Raji (cell line): Measurements from ENCODE around the gene METRNL.

Experiments used
- POLR2A ChIP-seq: IDR thresholded peaks from 2 replicates; pipeline ENCODE4 v1.6.1; 2011; ENCODE audit warnings: low read depth, low read length, control low read depth; ENCODE audit not compliant: insufficient read depth

The METRNL gene

DNA sequence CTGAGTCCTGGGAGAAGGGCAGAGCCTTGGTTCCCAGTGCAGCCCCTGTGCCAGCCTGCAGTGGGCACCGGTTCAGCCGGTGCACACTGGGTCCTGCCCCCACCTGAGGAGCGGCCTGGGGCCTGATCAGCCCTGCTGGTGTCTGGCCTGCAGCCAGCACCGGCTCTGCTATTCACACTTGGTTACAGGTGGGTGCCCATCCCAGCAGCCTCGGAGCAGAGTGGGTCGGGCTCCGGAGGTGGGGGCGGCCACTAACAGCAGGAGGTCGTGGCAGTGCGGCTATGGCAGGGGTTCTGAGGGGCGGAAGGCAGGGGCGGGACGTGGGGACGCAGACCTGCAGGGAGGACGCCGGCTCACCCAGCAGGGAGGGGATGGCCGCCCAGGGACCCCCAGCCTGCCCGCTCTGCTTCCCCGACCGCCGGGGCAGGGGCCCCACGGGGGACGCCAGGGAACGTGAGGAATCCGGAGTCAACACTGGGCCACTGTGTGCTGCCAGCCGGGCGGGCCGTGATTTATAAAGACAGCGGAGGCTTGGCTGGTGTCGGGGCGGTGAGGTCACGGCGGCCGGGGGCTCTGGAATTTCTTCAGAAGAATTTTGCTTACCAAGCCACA lies 20.3 kb downstream of the METRNL start:
- no peak for TF ChIP-seq POLR2A

DNA sequence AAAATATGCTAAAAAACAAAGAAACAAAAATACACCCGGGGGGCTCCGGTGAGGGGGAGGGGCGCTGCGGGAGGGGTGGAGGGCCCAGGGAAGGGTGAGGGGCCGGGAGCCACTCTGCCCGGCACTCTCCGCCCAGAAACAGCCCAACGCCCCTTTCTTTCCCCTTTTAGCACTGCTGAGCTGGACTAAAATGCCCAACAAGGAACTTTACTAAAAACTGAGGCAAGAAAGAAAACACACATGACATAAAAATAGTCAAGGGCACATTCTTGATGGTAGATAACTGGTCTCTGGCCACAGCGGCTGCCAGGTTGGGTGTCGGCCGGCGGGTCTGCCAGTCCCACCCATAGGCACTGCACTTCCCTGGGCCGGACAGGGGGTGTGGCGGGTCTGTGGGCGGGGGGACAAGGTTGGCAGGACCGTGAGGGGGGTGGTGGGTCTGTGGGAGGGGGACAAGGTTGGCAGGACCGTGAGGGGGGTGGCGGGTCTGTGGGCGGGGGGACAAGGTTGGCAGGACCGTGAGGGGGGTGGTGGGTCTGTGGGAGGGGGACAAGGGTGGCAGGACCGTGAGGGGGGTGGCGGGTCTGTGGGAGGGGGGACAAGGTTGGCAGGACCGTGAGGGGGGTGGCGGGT lies 20.9 kb downstream of the METRNL start:
- TF ChIP-seq POLR2A = no peak

DNA sequence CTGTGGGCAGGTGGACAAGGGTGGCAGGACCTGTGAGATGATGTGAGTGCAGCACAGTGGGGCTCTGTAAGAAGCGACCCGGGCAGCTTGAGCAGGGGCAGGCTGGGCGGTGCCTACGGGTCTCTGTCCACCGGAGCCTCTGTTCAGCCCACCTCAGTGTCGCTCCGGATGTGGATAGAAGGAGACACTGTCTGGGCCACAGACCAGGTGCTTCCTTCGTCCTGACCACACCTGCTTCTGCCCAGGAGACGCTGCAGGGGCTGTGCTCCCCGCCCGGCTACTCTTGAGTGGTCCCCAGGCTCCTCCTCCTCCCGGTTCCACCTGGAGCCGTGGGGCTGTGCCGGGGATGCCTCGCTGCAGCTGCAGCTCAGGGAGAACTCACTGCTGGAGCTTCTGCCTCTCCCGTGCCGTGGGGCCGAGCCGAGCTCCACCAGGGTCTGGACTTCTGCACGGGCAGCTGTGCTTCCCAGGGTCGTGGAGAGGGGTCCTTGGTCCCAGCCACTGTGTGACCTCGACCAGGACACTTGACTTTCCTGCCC lies 21.5 kb downstream of the METRNL start:
- no peak for TF ChIP-seq POLR2A

DNA sequence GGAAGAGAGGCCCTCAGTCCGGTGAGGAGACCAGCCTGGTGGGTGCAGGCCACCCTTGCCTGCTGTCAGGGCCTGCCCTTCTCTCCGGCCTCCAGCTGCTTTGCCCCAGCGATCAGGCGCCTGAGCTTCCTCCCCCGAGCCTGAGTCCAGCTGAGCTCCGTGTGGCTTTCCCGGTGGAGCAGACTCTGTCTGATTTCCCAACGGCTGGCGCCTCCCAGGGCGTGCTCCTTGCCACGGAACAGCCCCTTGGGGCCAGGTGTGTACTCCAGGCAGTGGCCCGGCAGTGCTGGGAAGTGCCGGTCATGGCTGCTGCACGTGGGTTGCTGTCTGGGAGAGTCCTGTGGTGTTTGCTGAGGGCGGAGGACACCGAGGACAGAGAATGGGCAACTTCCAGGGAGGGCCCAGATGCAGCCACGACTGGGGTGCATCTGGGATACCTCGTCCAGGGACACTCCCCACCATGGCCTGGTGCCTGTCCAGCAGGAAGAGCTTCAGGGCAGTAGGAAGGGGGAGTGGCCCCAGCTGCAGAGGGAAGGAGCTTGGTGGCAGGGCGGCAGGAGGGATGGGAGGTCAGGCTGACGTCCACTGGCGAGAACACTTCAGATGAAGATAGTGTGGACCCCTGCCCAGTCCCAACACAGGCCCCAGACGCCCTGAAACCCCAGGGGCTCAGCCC lies 22.5 kb downstream of the METRNL start:
- TF ChIP-seq POLR2A = no peak

DNA sequence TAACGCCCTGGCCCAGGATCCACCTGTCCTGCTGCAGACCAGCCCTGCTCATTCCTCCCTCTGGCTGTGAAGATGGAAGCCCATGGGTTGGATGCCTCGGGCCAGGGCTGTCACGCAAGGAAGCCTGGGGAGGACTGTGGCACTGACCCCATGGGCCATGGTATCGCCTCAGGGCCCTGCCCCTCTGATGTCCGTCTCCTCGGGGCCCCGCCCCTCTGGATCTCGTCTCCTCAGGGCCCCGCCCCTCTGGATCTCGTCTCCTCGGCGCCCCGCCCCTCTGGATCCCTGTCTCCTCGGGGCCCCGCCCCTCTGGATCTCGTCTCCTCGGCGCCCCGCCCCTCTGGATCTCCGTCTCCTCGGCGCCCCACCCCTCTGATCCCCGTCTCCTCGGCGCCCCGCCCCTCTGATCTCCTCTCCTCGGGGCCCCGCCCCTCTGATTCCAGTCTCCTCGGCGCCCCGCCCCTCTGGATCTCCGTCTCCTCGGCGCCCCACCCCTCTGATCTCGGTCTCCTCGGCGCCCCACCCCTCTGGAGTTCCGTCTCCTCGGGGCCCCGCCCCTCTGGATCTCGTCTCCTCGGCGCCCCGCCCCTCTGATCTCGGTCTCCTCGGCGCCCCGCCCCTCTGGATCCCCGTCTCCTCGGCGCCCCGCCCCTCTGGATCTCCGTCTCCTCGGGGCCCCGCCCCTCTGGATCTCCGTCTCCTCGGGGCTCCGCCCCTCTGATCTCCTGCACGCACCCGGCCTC lies 24.0 kb downstream of the METRNL start:
- no peak for TF ChIP-seq POLR2A

DNA sequence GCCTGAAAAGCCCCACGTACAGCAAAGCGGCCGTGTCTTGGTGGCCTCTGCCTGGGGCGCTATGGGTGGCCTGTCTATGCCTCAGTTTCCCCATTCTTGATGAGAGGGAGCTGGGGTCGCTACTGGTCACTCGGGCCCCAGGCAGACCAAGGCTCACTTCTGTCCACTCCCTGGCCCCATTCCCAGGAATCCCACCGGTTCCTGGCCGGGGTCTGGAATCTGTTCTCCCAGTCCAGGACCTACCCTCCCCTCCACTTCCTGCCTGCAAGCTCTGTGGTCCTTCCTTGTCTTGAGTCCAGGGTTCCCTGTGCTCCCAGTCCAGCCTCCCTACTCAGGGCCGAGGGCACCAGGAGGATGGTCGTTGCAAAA lies 24.5 kb downstream of the METRNL start:
- TF ChIP-seq POLR2A = no peak

DNA sequence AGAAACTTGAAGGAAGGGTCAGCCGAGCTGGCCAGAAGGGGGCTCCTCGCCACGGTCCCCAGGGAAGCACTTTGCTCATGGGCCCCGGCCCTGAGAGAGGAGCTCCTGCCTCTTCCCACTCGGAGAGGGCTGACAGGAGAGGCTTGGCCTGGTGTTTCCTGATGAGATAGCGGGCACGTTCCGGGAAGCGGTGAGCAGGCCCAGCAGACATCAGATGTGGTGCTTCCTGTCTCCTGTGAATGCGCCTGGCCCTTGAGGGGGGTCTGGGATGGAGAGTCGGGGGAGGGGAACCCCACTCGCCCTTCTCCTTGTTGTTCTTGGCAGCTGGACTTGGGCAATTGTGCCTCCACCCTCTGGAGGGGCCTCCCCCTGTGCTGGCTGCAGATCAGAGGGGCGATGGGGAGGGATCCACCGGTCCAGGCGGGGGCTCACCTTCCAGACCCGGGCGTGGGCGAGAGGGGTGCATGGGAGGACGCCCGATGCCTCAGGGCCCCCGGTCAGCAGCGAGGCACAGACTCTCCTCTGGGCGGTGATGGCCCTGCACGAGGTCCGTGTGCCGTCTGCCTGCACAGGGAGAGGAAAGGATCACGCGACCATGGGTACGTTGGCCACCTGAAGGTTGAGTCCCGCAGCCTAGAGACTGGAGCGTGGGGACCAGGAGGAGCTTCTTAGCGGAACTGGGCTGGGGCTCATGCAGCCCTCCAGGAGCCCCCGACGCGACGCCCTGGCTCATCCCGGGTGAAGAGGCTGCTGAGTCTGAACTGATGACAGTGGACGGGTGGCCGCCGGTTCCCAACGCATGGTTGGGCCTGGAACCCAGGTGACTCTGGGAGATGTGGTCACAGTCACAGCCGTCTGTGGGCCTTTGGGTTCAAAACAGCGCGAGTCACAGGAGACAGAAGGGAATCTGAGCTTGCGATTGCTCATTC lies 25.4 kb downstream of the METRNL start:
- no peak for TF ChIP-seq POLR2A

DNA sequence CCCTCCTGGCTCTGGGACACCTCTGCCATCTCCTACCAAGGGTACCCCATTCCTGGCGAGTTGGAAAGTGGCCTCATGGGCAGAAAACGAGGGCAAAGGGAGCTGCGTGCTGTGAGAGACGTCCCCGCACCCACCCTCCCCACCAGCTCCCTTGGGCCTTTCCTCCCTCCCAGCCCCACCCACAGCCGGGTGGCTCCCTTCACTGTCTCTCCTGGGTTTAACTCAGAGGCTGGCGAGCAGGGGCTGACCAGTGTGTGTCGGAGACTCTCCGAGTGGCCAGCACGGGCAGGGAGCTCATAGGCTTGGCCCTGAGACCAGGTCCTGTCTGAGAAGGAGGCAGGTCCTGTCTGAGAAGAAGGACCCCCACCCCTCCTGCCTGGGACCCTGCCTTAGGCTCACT lies 26.1 kb downstream of the METRNL start:
- no peak for TF ChIP-seq POLR2A

DNA sequence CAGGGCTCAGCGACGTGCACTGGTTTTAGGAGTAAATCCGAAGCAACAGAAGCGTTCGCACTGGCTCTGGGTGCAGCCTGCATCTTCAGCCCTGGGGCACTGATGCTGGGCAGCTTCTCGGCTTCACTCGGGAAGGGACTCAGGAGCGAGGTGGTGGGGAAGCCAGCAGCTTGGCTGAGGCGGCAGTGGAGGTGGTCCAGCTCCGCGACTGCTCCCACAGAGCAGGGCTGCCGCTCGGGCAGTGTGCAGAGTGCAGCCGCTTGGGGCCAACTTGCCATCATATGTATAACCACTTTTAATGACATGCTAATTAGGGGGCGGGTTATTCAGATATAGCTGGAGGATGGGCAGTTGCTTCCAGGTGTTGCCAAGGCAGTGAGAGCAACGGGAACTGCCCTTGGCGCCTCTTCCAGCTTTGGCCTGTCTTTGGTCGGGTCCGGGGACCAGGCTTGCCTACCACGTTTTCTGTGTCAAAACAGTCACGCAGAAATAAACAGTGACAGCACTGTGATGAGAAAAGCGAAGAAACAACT lies 26.7 kb downstream of the METRNL start:
- no peak for TF ChIP-seq POLR2A

DNA sequence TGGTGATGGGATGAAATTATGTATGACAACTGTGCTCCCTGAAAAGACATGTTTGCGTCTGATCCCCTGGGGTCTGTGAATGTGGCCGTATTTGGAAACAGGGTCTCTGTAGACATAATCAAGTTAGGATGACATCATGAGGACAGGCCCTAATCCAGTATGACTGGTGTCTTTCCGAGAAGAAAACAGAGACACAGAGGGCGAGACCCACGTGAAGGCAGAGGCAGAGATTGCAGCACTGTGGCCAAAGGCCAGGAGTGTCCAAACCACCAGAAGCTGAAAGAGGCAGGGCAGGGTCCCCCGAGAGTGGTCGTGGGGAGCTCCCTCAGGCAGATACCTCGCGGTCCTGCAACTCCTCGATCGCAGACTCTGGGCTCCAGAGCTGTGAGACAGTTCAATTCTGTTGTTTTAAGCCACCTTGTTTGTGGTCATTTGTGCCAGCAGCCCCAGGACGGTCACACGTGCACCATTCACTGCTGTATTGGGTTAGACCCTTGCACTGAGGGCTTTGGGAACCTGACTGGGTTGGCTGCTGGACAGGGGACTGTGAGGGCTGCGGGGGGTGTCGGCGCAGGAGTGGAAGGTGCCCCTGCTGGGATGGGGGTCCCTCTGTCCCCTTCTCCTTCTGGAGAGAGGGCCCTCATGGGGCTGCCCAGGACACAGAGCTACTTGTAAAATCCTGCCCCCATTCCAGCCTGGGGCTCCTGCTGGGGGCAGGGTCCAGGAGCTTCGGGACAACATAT lies 27.7 kb downstream of the METRNL start:
- TF ChIP-seq POLR2A = no peak

DNA sequence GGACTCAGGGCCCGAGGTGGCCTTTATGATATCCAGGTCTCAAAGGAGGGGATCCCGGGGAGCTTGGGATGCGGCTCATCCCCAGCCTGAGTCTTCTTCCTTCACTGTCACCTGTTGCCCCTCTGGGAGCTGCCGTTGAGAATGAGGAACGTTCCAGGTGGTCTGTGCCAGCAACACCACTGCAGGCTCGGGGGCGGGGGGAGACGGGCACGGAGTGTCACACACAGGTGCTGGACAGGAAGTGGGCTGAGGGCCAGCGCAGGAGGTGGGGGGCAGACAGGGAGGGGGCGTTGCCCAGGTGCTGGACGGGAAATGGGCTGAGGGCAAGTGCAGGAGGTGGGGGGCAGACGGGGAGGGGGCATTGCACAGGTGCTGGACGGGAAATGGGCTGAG lies 28.2 kb downstream of the METRNL start:
- no peak for TF ChIP-seq POLR2A

DNA sequence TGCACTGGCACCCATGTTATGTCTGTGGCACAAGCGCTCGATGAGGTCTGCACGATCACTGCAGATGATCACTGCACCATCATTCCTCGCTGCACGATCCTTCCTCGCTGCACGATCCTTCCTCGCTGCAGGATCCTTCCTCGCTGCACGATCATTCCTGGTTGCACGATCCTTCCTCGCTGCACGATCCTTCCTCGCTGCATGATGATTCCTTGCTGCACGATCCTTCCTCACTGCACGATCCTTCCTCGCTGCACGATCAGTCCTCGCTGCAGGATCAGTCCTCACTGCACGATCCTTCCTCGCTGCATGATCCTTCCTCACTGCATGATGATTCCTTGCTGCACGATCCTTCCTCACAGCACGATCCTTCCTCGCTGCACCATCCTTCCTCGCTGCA lies 29.3 kb downstream of the METRNL start:
- TF ChIP-seq POLR2A = no peak

DNA sequence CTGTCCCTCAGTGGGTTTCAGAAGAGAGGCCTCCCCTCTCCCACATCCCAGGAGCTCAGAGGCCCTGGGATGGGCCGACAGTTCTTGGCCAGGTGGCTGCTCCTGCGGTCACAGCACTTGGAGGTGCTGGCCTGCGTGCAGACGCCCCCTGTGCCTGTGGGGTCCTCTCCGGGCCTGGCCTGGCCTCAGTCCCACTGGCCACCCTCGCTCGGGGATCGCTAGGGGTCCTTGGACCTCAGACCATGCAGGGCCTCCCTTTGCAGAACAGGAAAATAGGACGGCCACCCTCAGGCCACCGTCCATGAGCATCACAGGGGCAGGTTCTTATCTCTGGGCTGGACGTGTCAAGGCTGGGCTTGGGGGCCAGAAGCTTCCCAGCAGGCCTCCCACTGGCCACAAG lies 30.0 kb downstream of the METRNL start:
- no peak for TF ChIP-seq POLR2A
